Islet precursor cell (in vitro differentiated cells): ENCODE measurements around the gene IDUA.
"Not testable (repeated sequence)": the region's sequence is repeated elsewhere in the genome, so short reads cannot be mapped to it uniquely, and the experiment has no call there.

Experiments used
- DNase-seq: peaks from one replicate; pipeline ENCODE4 v3.0.0-alpha.2; 2018

Gene IDUA

GRCh38 chr4:986879-987623 lies at the start of gene IDUA:
TSS of gene IDUA (plus strand) at chr4:987044. CDS start at chr4:987085, 41 bp downstream.
- DNase-seq = peak; percentile 92

- not testable (repeated sequence) for DNase-seq
Measured at GRCh38 chr4:939508-939907, 47.3 kb upstream of the IDUA start.

- peak; percentile 46 for DNase-seq
Measured at GRCh38 chr4:945274-946102, 41.4 kb upstream of the IDUA start.

- DNase-seq = no peak
Measured at GRCh38 chr4:946103-946450, 40.8 kb upstream of the IDUA start.

- DNase-seq = peak; percentile 34
Measured at GRCh38 chr4:946517-947471, 40.0 kb upstream of the IDUA start.

GRCh38 chr4:947491-947971 lies 39.3 kb upstream of the IDUA start:
- peak; percentile 51 for DNase-seq

- peak; percentile 52 for DNase-seq
Measured at GRCh38 chr4:948101-948935, 38.5 kb upstream of the IDUA start.

- DNase-seq = no peak
Measured at GRCh38 chr4:948936-949300, 37.9 kb upstream of the IDUA start.

- no peak for DNase-seq
Measured at GRCh38 chr4:949656-950055, 37.2 kb upstream of the IDUA start.

GRCh38 chr4:950136-951020 lies 36.5 kb upstream of the IDUA start:
- peak; percentile 30 for DNase-seq

- DNase-seq = peak; percentile 45
Measured at GRCh38 chr4:951186-951585, 35.7 kb upstream of the IDUA start.

- peak; percentile 47 for DNase-seq
Measured at GRCh38 chr4:951594-952468, 35.0 kb upstream of the IDUA start.

- no peak for DNase-seq
Measured at GRCh38 chr4:952881-953573, 33.8 kb upstream of the IDUA start.

GRCh38 chr4:953574-953915 lies 33.3 kb upstream of the IDUA start:
- DNase-seq = peak; percentile 29

GRCh38 chr4:954211-955020 lies 32.4 kb upstream of the IDUA start:
- DNase-seq = peak; percentile 36

GRCh38 chr4:955161-955921 lies 31.5 kb upstream of the IDUA start:
- no peak for DNase-seq

GRCh38 chr4:955931-956381 lies 30.9 kb upstream of the IDUA start:
- no peak for DNase-seq
